ENCODE data around the gene GRIN1. TPM values are rescaled to one million over a fixed set of nuclear protein-coding genes. Genes with fewer than 3 reads are reported as not detected.

Gene GRIN1
- total RNA-seq, 4 donors from 2014 or later, result not detected

DNA sequence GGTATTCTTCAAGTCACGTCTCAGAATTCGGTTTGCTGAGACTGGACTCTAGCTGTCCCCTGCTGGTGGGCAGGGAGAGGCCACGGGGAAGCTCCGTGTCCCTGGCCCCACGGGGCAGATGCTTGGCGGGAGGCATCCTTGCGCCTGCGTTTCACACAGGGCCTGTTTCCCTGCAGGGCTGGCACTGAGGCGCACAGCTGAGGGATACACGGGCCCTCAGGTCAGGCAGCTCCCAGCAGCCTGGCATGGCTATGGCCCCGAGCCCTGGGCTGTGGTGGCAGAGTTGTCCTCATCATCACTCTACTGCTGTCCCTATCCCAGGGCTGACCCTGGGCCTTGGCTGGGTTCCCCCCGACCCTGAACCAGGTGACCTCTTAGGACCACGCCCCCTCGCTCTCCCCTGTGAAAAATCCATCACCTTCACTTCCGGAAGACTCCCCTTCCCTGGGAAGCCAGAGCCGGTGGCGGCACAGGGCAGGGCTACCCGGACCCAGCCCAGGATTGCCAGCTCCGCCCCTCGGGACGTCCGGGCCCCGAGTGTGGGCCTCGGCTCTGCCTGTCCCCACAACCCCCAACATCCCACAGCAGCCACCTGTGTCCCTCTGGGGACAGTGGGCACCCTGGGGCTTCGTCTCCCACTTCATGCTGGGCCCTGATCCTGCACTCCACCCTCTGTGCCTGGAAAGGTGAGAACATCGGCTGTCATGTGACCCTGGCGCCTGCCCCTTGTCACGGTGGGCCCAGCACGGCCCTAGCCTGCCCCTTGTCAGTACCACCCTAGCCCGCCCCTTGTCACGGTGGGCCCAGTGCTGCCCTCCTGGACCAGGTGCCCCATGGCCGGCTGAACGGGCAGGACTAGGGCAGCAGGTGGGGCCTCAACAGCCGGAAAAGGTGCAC is 29.5 kb upstream of the GRIN1 start:
- intact Hi-C loops (cut with DNase I), result no loop called here

DNA sequence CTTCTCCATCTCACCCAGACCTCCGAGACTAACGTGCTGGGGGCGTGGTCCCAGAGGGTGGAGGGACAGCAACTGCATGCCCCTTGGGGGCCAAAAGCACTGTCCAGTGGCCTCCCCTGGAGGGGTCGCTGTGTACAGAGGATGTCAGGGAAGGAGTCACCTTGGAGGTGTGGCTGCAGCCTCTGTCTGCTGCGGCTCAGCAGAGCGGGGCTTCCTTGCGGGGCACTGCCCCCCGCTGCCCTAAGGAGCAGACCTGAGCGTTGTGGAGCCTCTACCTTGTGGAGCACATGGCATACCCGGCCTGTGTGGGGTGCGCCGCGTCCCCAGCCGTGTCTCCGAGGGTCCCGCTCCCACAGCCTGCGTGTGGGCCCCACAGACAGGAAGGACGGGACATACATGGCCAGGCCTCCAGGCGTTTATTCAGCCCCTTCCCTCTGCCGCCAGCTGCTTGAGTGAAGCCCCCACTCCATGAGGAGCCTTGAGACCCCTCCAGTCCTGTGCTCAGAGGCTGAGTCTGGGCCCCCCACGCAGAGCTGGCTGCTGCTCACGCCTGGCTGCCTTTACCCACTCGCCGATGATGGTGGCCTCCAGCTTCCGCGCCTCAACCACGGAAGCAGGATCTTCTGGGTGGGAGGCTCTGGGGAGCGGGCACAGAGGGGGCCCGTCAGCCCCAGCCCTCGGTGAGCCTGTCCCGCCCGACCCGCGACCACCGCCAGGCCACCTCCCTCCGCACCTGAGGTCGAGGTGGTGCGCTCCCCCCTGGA is 28.6 kb upstream of the GRIN1 start:
- no peak for TF ChIP-seq POLR2A (IDR thresholded peaks at IDR 0.05)
- TF ChIP-seq, protein P1, sequence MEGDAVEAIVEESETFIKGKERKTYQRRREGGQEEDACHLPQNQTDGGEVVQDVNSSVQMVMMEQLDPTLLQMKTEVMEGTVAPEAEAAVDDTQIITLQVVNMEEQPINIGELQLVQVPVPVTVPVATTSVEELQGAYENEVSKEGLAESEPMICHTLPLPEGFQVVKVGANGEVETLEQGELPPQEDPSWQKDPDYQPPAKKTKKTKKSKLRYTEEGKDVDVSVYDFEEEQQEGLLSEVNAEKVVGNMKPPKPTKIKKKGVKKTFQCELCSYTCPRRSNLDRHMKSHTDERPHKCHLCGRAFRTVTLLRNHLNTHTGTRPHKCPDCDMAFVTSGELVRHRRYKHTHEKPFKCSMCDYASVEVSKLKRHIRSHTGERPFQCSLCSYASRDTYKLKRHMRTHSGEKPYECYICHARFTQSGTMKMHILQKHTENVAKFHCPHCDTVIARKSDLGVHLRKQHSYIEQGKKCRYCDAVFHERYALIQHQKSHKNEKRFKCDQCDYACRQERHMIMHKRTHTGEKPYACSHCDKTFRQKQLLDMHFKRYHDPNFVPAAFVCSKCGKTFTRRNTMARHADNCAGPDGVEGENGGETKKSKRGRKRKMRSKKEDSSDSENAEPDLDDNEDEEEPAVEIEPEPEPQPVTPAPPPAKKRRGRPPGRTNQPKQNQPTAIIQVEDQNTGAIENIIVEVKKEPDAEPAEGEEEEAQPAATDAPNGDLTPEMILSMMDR (IDR thresholded peaks at IDR 0.05), result no peak
- peaks cover 33 to 36% of the 10 kb centered on the region in 2 donors for H3K36me3 ChIP-seq
- H3K9me3 ChIP-seq, result no peaks in the 10 kb centered on the region
- H3K4me1 ChIP-seq, result peaks cover 5 to 10% of the 10 kb centered on the region in 2 donors
- no peak overlapping the region for H3K27ac ChIP-seq
- no peak for DNase-seq
- intact Hi-C loops (cut with DNase I), result no loop called here
- no peak overlapping the region for H3K4me3 ChIP-seq (replicated peaks in 1 of 3)
- no peaks in the 10 kb centered on the region for H3K27me3 ChIP-seq
- 91 to 95% methylated on average over 11 to 35 of the region's 38 CpGs for WGBS, 2 donors

More for the DNA sequence above, 29.5 kb upstream of the GRIN1 start:
- Histone ChIP-seq H3K27ac (no peak overlapping the region), H3K27me3 (no peaks in the 10 kb centered on the region), H3K9me3 (no peaks in the 10 kb centered on the region), H3K36me3 (peaks cover 40 to 44% of the 10 kb centered on the region in 2 donors), H3K4me3 (replicated peaks in 1 of 3) (no peak overlapping the region), H3K4me1 (peaks cover 0 to 4% of the 10 kb centered on the region in 2 donors)
- DNase-seq, result no peak
- WGBS, 2 donors, result 84 to 85% methylated on average over 18 to 29 of the region's 34 CpGs
- TF ChIP-seq, protein P1 (IDR thresholded peaks at IDR 0.05), result no peak
- no peak for TF ChIP-seq POLR2A (IDR thresholded peaks at IDR 0.05)

DNA sequence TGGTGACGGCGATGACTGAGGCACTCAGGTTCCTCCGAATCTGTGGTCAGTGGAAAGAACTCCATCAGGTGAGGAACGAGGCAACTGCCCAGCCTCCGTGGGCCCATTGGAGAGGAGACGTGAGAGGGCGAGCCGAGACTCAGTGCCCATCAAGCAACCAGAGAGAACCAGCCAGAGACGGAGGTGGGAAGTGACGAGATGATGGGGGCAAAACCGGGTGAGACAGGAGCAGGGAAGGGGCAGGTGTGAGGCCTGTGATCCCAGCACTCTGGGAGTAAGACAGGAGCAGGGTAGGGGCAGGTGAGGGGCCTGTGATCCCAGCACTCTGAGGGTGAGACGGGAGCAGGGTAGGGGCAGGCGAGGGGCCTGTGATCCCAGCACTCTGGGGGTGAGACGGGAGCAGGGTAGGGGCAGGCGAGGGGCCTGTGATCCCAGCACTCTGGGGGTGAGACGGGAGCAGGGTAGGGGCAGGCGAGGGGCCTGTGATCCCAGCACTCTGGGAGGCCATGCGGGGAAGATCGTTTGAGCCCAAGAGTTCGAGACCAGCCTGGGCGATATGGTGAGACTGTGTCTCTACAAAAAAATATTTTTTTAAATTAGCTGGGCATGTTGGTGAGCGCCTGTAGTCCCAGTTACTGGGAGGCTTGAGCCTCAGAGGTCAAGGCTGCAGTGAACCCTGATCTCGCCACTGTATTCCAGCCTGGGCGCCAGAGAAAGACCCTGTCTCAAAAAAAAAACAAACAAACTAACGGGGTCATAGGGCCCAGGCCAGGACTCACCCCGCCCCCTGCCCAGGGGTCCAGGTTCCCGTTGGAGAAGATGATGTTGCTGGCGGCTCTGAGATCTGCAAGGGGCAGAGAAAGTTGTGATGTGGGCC is 27.8 kb upstream of the GRIN1 start:
- no peak for DNase-seq
- no peak overlapping the region for H3K27ac ChIP-seq
- intact Hi-C loops (cut with DNase I), result no loop called here
- peaks cover 5 to 10% of the 10 kb centered on the region in 2 donors for H3K4me1 ChIP-seq
- TF ChIP-seq, protein P1 (IDR thresholded peaks at IDR 0.05), result no peak
- TF ChIP-seq POLR2A (IDR thresholded peaks at IDR 0.05), result no peak
- no peaks in the 10 kb centered on the region for H3K9me3 ChIP-seq
- WGBS, 2 donors, result 90 to 92% methylated on average over 28 of the region's 28 CpGs
- H3K36me3 ChIP-seq, result peaks cover 27 to 29% of the 10 kb centered on the region in 2 donors
- no peak overlapping the region for H3K4me3 ChIP-seq (replicated peaks in 1 of 3)
- H3K27me3 ChIP-seq, result no peaks in the 10 kb centered on the region

DNA sequence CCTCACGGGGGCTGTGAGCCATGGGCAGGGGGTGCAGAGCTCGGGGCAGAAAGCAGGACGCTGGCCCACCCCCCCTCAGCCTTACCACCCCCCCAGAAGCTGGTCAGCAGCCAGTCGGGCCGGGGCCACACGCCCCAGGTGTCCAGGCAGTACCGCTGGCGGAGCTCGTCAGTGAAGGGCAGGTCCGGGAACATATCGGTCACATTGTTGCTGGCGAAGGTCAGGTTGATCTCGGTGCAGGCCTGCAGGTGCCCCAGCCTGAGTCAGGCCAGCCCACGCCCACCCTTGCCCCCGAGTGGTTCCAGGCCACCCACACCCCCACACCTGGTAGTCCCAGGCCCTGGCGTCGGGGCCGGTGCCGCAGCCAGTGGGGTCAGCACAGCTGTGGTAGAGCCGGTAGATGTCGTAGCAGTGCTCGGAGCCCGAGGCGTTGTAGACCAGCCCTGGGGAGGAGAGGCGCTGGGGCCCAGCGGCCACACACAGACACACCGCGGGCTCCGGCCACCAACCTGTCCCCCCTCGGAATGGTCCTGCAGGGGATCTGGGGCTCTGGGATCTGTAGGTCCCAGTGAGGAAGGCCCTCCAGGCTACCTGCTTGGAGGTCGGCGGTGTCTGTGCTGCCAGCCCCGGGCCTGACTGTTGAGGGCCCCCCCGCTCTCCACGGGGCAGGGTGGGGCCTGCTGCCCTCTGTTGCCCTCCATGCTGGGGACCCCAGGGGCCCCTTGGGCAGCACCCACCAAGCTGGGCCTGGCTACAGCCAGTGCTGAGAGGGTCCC is 27.0 kb upstream of the GRIN1 start:
- no peaks in the 10 kb centered on the region for H3K27me3 ChIP-seq
- no peaks in the 10 kb centered on the region for H3K9me3 ChIP-seq
- no peak overlapping the region for H3K27ac ChIP-seq
- peaks cover 23 to 27% of the 10 kb centered on the region in 2 donors for H3K36me3 ChIP-seq
- TF ChIP-seq, protein P1 (IDR thresholded peaks at IDR 0.05), result no peak
- TF ChIP-seq POLR2A (IDR thresholded peaks at IDR 0.05), result no peak
- WGBS, 2 donors, result 91 to 93% methylated on average over 16 to 22 of the region's 35 CpGs
- no peak overlapping the region for H3K4me3 ChIP-seq (replicated peaks in 1 of 3)
- intact Hi-C loops (cut with DNase I), result no loop called here
- H3K4me1 ChIP-seq, result peaks cover 5 to 10% of the 10 kb centered on the region in 2 donors
- DNase-seq, result no peak

All from thyroid gland (tissue), 4 donors.